Spleen (tissue), 7 donors: Measurements from ENCODE around the gene CIITA.

ENCODE experiments used
- POLR2A ChIP-seq, 3 donors: fragments of 450-650 bp; IDR thresholded peaks; one replicate each; pipeline ENCODE4 v1.5.1; 2017; ENCODE audit warnings: antibody characterized with exemption in 3 of 3, mild to moderate bottlenecking in 1 of 3
- TF ChIP-seq, protein P1 (sequence below), 11 experiments: fragments of 200-600 bp in 7 of 11; fragments of 450-650 bp in 4 of 11; sonication (generic) in 4 of 11; IDR thresholded peaks in 8 of 11; conservative IDR thresholded peaks in 3 of 11; 1 replicate in 7 of 11; 2 replicates in 4 of 11; pipeline versions ENCODE4 v1.4.0 to v1.8.0; 2016 to 2021; ENCODE audit warnings: antibody characterized with exemption in 11 of 11, inconsistent platforms in 4 of 11, mild to moderate bottlenecking in 1 of 11
- donor health status: DM: no; HTN: no; CAD: no; lungs with moderate emphysema.
- donor health status: DM: no; HTN: no; CAD: no.
- donor health status: DM: no; HTN: no; CAD: no.

DNA sequence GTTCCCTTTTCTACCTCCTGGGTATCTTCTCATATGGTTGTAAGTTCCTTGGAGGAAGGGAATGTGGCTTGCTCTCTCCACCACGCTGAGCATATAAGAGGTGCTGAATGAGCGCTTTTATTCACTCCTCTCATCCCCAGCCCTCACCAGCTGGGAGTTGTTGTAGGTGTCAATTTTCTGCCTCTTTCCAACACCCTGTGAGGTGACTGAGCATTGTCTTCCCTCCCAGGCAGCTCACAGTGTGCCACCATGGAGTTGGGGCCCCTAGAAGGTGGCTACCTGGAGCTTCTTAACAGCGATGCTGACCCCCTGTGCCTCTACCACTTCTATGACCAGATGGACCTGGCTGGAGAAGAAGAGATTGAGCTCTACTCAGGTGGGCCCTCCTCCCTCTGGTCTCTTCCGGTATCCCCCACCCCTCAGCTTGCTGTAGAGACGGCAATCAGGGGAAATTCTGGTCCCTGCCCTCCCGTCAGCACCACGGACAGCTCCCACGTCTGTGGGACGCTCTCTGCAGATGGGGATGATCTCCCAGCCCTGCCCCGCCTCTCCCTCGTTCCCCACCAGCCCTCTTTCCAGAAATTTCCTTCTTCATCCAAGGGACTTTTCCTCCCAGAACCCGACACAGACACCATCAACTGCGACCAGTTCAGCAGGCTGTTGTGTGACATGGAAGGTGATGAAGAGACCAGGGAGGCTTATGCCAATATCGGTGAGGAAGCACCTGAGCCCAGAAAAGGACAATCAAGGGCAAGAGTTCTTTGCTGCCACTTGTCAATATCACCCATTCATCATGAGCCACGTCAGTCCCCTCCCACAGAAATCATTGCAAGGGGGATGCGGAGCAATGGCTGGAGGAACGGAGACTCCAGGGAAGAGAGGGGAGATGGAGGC lies 18.3 kb downstream of the CIITA start:
- TF ChIP-seq, protein P1, sequence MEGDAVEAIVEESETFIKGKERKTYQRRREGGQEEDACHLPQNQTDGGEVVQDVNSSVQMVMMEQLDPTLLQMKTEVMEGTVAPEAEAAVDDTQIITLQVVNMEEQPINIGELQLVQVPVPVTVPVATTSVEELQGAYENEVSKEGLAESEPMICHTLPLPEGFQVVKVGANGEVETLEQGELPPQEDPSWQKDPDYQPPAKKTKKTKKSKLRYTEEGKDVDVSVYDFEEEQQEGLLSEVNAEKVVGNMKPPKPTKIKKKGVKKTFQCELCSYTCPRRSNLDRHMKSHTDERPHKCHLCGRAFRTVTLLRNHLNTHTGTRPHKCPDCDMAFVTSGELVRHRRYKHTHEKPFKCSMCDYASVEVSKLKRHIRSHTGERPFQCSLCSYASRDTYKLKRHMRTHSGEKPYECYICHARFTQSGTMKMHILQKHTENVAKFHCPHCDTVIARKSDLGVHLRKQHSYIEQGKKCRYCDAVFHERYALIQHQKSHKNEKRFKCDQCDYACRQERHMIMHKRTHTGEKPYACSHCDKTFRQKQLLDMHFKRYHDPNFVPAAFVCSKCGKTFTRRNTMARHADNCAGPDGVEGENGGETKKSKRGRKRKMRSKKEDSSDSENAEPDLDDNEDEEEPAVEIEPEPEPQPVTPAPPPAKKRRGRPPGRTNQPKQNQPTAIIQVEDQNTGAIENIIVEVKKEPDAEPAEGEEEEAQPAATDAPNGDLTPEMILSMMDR (IDR thresholded peaks at IDR 0.05 in 8 of 11, conservative IDR thresholded peaks at IDR 0.05 in 3 of 11): no peak
- no peak for TF ChIP-seq POLR2A (IDR thresholded peaks at IDR 0.05)
